Embryonic facial prominence (tissue), 1 donor: ENCODE data around the gene P4HA2.

ENCODE experiments used
- DNase-seq: peaks from one replicate; pipeline ENCODE4 v3.0.0-alpha.2; 2016; ENCODE audit errors: extremely low spot score

Gene P4HA2

DNA sequence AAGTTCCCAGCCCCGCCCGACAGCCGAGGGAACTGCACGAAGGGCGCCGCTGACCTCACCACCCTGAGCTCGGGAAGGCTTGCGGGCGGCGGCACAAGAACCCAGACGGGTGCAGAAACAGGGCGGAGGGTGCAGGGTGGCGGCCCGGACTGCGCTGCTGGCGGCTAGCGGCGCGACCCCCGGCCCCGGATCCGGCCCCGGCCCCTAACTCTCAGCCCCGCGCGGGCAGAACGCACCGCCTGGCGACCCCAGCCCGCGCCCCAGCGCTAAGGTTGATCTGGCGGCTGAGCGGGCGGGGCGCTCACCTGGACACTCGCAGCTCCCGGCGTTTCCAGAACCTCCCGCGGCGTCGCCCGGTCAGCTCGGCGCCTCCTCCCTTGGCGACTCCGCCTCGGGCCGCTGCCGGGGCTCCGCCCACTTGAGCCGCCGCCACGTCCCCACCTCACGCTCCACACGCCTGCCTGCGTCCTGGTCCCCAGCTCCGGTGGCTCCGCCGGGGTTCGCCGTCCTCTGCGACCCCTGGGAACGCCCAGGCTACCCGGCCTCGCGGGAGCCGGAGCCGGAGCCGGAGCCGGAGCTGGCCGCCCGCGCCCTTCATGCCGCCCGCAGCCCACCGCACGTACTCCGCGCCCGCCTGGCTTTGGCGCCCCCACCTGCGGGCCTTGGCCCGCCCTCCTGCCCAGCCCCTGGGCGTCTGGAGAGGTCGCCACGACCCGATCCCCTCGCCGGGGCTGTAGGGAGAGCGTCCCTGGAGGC, at the start of gene P4HA2:
Gene P4HA2 (minus strand): TSS at position 369 of the 756 bp plus-strand sequence. CDS start 9,227 bp downstream, outside the sequence.
- peak; percentile 34 for DNase-seq

DNA sequence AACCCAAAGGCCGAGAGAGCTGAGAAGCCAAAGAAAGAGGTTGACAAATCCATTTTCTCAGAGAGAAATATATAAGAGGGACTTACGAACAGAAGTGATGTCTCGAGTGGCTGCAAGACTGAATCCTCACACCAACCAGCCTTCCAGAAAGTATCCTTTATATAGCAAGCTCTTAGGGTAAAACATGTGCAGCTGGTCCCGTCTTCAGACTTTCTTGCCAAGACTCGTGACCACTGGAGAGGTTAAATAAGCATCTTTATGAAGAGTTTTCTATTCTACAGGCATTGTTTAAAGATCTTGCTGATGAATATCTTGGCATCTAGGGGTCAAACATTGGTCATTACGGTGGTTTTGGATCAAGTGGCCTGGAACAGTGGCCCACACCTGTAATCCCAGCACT, 49.6 kb upstream of the P4HA2 start:
- DNase-seq: no peak

DNA sequence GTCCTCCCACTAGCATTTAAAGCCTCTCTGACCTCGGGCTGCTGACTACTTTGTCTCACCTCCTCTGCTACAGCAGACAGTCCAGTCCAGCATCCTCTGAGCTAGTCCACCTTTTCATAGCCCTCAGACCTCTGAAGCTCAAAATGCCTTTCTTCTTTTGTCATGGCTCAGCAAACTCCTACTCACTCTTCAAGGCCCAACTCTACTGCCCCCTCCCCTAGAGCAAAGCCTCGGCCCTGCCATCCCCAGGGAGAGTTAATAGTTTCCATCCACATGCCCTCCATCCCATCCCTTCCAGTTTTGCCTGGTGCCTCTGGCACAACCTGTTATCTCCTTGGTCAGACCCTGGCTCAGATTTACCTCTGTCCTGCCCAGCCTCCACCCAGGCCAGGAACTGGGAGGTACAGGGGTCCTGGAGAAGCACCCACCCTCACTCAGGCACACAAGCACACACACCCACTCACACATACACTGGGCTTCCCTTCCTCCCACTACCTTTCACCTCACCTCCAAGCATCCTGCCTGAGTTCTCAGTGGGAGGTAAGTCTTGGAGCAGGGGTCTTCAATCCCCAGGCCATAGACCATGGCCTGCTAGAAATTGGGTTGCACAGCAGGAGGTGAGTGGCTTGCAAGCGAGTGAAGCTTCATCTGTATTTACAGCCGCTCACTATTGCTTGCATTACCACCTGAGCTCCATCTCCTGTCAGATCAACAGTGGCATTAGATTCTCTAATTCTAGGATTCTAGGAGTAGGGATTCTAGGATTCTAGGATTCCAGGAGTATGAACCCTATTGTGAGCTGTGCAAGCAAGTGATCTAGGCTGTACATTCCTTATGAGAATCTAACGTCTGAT, 47.9 kb upstream of the P4HA2 start:
- DNase-seq: no peak

GRCh38 chr5:132274050-132274792, 46.6 kb upstream of the P4HA2 start:
- no peak for DNase-seq

DNA sequence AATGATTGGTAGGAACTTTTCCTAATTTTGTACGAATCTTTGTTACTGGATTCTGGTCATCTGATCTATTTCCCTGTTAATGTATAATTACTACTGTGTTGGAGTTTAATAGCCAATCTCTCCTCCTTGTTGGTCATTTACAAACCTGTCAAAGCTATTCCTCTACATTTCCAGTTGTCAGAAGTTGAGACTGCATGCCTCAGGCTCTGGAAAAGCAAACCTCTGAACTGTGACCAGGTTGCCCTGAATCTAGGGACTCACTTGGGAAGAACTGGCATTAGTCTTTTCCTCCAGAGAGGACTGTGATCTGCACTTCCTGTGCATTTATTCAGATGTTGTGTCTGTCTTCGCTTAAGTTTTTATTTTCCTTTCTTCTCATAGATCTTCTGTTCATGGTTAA, 46.0 kb upstream of the P4HA2 start:
- DNase-seq: no peak

DNA sequence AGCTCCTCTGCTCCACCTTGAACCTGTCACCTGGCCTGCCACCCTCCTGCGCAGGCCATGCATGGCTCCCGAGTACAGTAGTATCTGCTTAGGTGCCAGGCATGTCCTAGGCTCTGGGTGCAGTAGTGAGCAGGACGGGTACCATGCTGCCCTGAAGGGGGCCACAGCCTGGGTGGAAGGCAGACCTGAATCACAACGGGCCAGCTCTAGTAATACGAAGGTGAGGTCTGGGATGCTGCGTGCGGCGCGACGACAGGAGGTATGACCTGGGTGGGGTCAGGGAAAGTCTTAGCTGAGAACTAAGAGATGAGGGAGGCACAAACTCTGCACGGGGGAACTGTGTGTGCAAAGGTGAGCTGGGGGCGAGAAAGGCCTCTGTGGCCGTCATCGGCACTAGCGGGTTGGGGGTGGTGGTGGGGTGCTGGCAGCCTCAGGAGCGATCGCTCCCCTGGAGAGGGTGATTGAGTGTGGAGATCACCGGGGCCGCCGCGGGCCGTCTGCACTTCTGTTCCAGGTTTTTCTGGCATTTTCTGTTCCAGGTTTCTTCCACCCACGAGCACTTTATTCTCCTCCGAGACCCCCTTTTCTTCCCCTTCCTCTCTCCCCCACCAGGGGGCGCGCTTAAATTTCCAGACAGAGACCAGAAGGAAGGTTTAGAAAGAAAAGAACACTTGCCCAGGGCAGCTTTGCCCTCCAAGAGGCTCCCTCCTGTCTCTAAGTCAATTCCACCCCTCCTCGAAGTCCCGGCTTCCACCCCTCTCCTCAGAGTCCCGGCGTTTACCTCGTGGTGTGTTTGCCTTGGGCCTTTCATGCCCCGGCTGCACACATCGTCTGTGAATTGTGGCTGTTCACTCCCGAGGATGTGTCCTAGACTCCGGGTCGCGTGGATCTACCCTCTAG, 44.9 kb upstream of the P4HA2 start:
- DNase-seq: no peak

- DNase-seq: no peak
These were observed 43.9 kb upstream of the P4HA2 start for GRCh38 chr5:132271251-132272246.

DNA sequence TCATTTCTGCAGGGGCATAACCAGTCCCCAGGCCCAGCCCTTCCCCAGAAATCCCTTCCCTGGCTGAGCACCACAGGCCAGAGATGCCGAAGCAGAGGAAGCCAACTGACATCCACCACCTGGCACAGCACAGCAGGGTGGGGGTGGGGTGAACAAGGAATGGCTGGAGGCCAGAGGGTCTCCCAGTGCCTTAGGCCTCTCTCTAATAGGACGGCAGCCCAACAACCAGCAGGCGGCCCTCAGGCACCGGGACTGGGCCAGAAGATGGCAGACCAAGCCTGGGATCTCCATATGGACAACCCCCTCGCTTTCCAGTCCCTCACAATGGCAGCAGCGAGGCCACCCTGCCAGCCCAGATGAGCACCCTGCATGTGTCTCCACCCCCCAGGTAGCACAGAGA, 43.1 kb upstream of the P4HA2 start:
- no peak for DNase-seq

- no peak for DNase-seq
These were observed 42.6 kb upstream of the P4HA2 start for GRCh38 chr5:132270335-132270665.

DNA sequence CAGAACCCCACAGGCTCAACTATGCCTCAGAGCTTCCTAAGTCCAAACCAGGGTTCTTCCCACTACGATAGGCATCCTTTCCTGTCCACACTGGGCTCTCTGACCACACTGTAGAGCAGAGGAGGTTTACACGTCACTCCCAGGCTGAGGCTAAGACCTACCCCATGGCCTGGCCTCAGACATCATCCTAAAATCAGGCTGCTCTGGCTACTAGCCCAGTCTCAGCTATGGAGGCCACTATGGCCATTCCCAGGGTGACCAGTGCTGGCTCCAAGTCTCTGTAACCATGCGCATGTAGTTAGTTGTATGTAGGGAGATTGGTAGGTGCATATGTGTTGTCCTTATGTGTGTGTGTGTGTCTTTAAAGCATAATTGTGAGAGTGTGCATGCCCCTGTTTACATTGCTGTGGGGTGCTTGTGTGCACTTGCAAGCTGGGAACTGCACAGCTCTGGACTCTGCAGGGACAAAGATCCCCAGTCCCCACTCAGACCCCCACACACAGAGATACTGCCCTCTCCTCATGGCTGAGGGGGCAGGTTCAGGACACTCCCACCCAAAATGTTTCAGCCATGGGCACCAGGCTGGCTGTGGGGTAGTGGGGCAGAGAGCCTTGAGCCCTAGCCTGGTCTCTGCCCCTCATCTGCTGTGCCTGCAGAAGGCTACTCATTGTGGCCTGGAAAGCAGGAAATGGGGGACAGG, 42.1 kb upstream of the P4HA2 start:
- no peak for DNase-seq

DNA sequence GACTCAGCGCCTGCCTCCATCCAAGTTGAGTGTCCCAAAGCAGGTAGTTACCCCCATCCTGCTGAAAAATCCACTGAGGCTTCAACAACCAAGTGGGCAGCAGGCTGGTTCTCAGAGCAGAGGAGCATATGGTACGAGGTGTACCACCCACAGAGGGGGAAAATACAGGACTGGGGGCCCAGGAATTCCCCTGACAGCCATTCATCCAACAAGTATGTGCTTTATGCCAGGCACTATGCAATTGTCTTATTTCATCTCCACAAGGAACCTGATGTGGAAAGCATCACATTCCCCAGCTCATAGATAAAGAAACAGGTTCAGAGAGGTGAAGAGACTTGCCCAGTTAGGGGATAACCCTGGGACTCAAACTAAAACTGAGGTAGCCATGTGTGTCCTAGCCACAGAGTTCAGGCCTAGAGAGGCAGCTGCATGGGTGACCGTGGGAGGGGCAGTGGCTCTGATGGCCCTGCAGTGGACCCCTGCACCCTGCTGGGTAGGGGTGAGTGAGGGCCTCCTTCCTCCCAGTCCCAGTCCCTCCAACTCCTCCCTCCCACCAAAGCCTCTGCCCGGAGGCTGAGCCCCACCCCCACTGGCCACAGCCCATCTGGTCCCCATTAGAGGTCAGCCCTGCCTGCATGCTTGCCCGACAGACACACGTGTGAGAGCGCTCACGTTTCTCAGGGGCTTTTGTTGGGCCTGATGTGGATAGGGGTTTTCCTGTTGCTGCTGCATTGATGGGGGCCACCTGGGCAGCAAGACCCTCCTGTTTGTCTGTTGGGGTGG, 41.3 kb upstream of the P4HA2 start:
- no peak for DNase-seq

DNA sequence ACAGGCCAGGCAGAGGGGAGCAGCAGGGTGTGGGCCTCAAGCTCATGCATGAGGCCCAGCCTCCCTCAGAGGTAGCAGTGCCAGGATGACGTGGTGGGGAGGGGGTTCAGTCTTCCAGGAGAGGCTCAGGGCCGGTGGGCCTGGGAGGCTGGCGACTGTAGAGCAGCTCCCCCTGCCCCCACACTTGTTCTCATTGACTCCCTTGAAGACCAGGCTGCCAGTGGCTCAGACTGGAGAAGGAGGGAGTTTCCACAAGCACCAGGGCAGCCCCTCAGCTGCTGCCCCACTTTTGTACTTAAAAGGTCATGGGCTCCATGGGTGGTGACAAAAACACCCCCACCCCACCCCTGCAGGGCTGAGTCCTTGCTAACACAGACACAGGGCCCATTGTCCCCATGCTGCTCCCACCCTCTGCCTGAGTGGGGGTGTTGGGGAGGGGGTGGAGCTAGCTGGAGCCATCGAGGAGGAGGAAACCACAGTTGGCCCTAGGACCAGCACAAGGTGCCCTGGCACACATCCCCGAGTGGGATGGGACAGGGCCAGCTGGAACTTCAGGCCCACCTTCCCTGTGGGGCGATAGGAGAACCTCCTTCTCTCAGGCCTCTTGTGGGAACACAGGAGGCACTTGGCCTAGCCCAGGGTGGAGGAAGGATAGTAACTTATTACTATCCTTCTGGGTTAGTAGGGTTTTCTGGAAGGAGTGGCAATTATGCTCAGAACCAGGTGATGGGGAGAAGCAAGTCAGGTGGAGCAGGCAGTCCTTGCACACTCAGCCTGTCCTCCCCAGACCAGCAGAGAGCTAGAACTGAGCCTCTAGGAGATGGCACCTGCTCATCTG, 40.5 kb upstream of the P4HA2 start:
- DNase-seq: no peak

DNA sequence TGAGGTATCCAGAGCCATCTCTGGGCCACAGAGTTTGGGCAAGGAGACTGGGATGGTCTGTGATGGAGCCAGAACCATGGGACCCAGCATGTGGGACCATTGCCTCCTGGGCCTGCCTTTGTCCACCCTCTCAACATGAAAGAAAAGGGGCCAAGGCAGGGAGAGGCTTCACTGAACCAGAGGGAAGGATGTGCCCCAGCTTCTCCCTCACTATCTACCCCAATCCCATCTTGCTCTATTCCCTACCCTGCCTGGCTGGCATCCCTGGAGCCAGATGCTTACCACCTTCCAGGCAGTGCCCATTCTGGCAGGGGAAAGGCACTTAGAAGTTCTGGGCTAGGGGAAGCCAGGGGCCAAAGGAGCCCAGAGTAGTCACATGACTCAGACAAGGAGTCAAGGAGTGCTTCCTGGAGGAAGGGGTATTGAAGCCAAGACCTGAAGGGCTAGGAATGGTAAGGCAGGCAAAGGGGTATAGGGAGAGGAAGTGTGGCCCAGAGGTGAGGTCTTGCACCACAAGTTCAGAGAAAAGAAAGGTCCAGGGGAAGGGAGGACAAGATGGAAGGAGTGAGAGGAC, 39.6 kb upstream of the P4HA2 start:
- DNase-seq: no peak

- no peak for DNase-seq
These were observed 39.1 kb upstream of the P4HA2 start for GRCh38 chr5:132266836-132267160.

GRCh38 chr5:132266031-132266835, 38.6 kb upstream of the P4HA2 start:
- DNase-seq: no peak

GRCh38 chr5:132265336-132266030, 37.8 kb upstream of the P4HA2 start:
- DNase-seq: peak; percentile 73
